Liver (tissue), 9 donors: ENCODE results near the gene CD163L1. TPM values are rescaled to one million over a fixed set of nuclear protein-coding genes. Genes with fewer than 3 reads are reported as not detected.

Source experiments
- DNase-seq: peaks from one replicate; pipeline ENCODE4 v3.0.0-alpha.2; 2017; ENCODE audit warnings: low spot score
- H3K27ac ChIP-seq, 2 donors: one replicate each; pipeline ENCODE4 v1.7.0; 2013; ENCODE audit warnings: inconsistent platforms in 2 of 2, low read length in 2 of 2, control low read depth in 1 of 2, low read depth in 1 of 2, mild to moderate bottlenecking in 1 of 2
- H3K27me3 ChIP-seq, 4 donors: one replicate each; pipeline versions ENCODE4 v1.6.1 to v1.7.0; 2013; ENCODE audit warnings: low read length in 3 of 4, inconsistent platforms in 1 of 4, mild to moderate bottlenecking in 1 of 4, moderate library complexity in 1 of 4; ENCODE audit not compliant: control insufficient read depth in 4 of 4, insufficient read depth in 4 of 4
- H3K36me3 ChIP-seq, 4 donors: one replicate each; pipeline versions ENCODE4 v1.6.1 to v1.7.0; 2013; ENCODE audit warnings: low read length in 3 of 4, mild to moderate bottlenecking in 3 of 4, low read depth in 1 of 4, moderate library complexity in 1 of 4; ENCODE audit not compliant: control insufficient read depth in 4 of 4, insufficient read depth in 3 of 4
- H3K4me1 ChIP-seq, 4 donors: one replicate each; pipeline versions ENCODE4 v1.6.1 to v1.7.0; 2013; ENCODE audit warnings: low read length in 3 of 4, mild to moderate bottlenecking in 3 of 4, moderate library complexity in 1 of 4; ENCODE audit not compliant: control insufficient read depth in 4 of 4, insufficient read depth in 4 of 4
- H3K4me3 ChIP-seq, 3 donors: one replicate each; pipeline versions ENCODE4 v1.6.1 to v1.7.0; 2013; ENCODE audit warnings: low read length in 3 of 3, control low read depth in 1 of 3, low read depth in 1 of 3, mild to moderate bottlenecking in 1 of 3
- H3K9ac ChIP-seq, 2 donors: one replicate each; pipeline ENCODE4 v1.7.0; 2013; ENCODE audit warnings: low read length in 2 of 2, mild to moderate bottlenecking in 2 of 2, moderate library complexity in 2 of 2, control low read depth in 1 of 2, low read depth in 1 of 2
- H3K9me3 ChIP-seq, 4 donors: one replicate each; pipeline versions ENCODE4 v1.6.1 to v1.7.0; 2013; ENCODE audit warnings: low read length in 3 of 4; ENCODE audit not compliant: control insufficient read depth in 4 of 4
- ATF3 ChIP-seq: IDR thresholded peaks from 2 replicates; pipeline ENCODE4 v1.6.1; 2016; ENCODE audit warnings: antibody characterized with exemption
- CTCF ChIP-seq: fragments of 150-350 bp; IDR thresholded peaks from 2 replicates; pipeline ENCODE4 v1.5.1; 2017; ENCODE audit warnings: improper control_type of control experiment, low read depth, low read length; ENCODE audit not compliant: missing input control
- EGR1 ChIP-seq, 2 donors: IDR thresholded peaks; 2 replicates each; pipeline ENCODE4 v1.6.1; 2016 to 2018; ENCODE audit warnings: antibody characterized with exemption in 2 of 2, low read depth in 2 of 2
- FOXA1 ChIP-seq: IDR thresholded peaks from 2 replicates; pipeline ENCODE4 v1.6.1; 2016; ENCODE audit warnings: antibody characterized with exemption
- FOXA2 ChIP-seq: IDR thresholded peaks from 2 replicates; pipeline ENCODE4 v1.6.1; 2016; ENCODE audit warnings: antibody characterized with exemption
- GABPA ChIP-seq, 2 donors: IDR thresholded peaks in 1 of 2; conservative IDR thresholded peaks in 1 of 2; 2 replicates each; pipeline ENCODE4 v1.6.1; 2016; ENCODE audit warnings: antibody characterized with exemption in 2 of 2, mild to moderate bottlenecking in 1 of 2, moderate library complexity in 1 of 2
- HNF4A ChIP-seq, 2 donors: conservative IDR thresholded peaks; 2 replicates each; pipeline ENCODE4 v1.6.1; 2016; ENCODE audit warnings: antibody characterized with exemption in 2 of 2, mild to moderate bottlenecking in 2 of 2
- JUND ChIP-seq, 2 donors: IDR thresholded peaks; 2 replicates each; pipeline ENCODE4 v1.6.1; 2016; ENCODE audit warnings: antibody characterized with exemption in 2 of 2
- MAX ChIP-seq: IDR thresholded peaks from 2 replicates; pipeline ENCODE4 v1.6.1; 2016; ENCODE audit warnings: antibody characterized with exemption
- REST ChIP-seq: IDR thresholded peaks from 2 replicates; pipeline ENCODE4 v1.6.1; 2016; ENCODE audit warnings: antibody characterized with exemption, mild to moderate bottlenecking
- RXRA ChIP-seq, 2 donors: IDR thresholded peaks; 2 replicates each; pipeline ENCODE4 v1.6.1; 2017 to 2018; ENCODE audit warnings: antibody characterized with exemption in 2 of 2, mild to moderate bottlenecking in 1 of 2
- SP1 ChIP-seq: IDR thresholded peaks from 2 replicates; pipeline ENCODE4 v1.6.1; 2018; ENCODE audit warnings: antibody characterized with exemption, mild to moderate bottlenecking
- TAF1 ChIP-seq: conservative IDR thresholded peaks from 2 replicates; pipeline ENCODE4 v1.6.1; 2016; ENCODE audit warnings: antibody characterized with exemption, mild to moderate bottlenecking
- YY1 ChIP-seq: IDR thresholded peaks from 2 replicates; pipeline ENCODE4 v1.6.1; 2016; ENCODE audit warnings: antibody characterized with exemption, mild to moderate bottlenecking
- ZBTB33 ChIP-seq: IDR thresholded peaks from 2 replicates; pipeline ENCODE4 v1.6.1; 2016; ENCODE audit warnings: antibody characterized with exemption
- WGBS: extraction: QIAGEN DNeasy Blood & Tissue Kit; methylation state at CpG from one replicate; pipeline ENCODE4 v1.1.7; 2013; 5-methylcytosine and 5-hydroxymethylcytosine counted together
- polyA plus RNA-seq, 2 donors: library from polyadenylated mRNA; stranded (reverse) in 1 of 2; unstranded in 1 of 2; fragments of 200-250 nt in 1 of 2; fragments of >200 nt in 1 of 2; fragmentation: Nextera tagmentation in 1 of 2; extraction: Ambion mirVana in 1 of 2; gene quantifications; one replicate each; pipeline versions ENCODE4 v1.2.1 to v1.2.3, GENCODE V29; 2013 to 2015
- total RNA-seq, 2 donors: library from RNA; depleted of rRNA; stranded (reverse); fragments of >200 nt; gene quantifications; one replicate each; pipeline ENCODE4 v1.2.3, GENCODE V29; 2014
- donor health status: healthy.
- donor health status: healthy.
- donor health status: healthy.
- donor health status: healthy.
- donor health status: healthy.

Gene CD163L1
- total and polyA plus RNA-seq, 4 donors = 0.31 to 8.4 (median 1.1) TPM

GRCh38 chr12:7324176-7324575, 119.8 kb downstream of the CD163L1 start:
- DNase-seq = no peak
- 81% methylated on average over 5 of the region's 5 CpGs for WGBS
- H3K4me3 ChIP-seq = no peak overlapping the region
- H3K27me3 ChIP-seq = peaks cover 0 to 3% (median 0%) of the 10 kb centered on the region in 4 donors
- H3K4me1 ChIP-seq = no peaks in the 10 kb centered on the region
- H3K27ac ChIP-seq = no peak overlapping the region
- TF ChIP-seq TAF1 (no peak), HNF4A (conservative IDR thresholded peaks at IDR 0.05) (no peak), FOXA2 (no peak), FOXA1 (no peak), ZBTB33 (no peak), ATF3 (no peak)
- H3K9ac ChIP-seq = no peak overlapping the region
- no peaks in the 10 kb centered on the region for H3K9me3 ChIP-seq
- no peaks in the 10 kb centered on the region for H3K36me3 ChIP-seq

- Histone ChIP-seq H3K9me3 (no peaks in the 10 kb centered on the region), H3K36me3 (no peaks in the 10 kb centered on the region), H3K9ac (no peak overlapping the region), H3K27me3 (peaks cover 0 to 3% (median 0%) of the 10 kb centered on the region in 4 donors), H3K4me1 (no peaks in the 10 kb centered on the region), H3K27ac (no peak overlapping the region), H3K4me3 (no peak overlapping the region)
- no peak for DNase-seq
- TF ChIP-seq TAF1 = no peak
- no peak for TF ChIP-seq REST
- no peak for TF ChIP-seq RXRA (IDR thresholded peaks at IDR 0.05)
- TF ChIP-seq JUND (IDR thresholded peaks at IDR 0.05) = no peak
- no peak for TF ChIP-seq HNF4A (conservative IDR thresholded peaks at IDR 0.05)
- TF ChIP-seq EGR1 (IDR thresholded peaks at IDR 0.05; ENCODE audit: low read depth in 2 of 2) = no peak
- TF ChIP-seq SP1 = no peak
- no peak for TF ChIP-seq YY1
- no peak for TF ChIP-seq ATF3
- 83% methylated on average over 5 of the region's 5 CpGs for WGBS
These were observed 121.4 kb downstream of the CD163L1 start for GRCh38 chr12:7322599-7322998.

- DNase-seq = no peak
- no peaks in the 10 kb centered on the region for H3K4me1 ChIP-seq
- WGBS = 55% methylated on average over 2 of the region's 2 CpGs
- no peak overlapping the region for H3K4me3 ChIP-seq
- no peaks in the 10 kb centered on the region for H3K9me3 ChIP-seq
- no peak overlapping the region for H3K27ac ChIP-seq
- H3K36me3 ChIP-seq = no peaks in the 10 kb centered on the region
- no peaks in the 10 kb centered on the region for H3K27me3 ChIP-seq
- H3K9ac ChIP-seq = no peak overlapping the region
- TF ChIP-seq GABPA (IDR thresholded peaks at IDR 0.05 in 1 of 2, conservative IDR thresholded peaks at IDR 0.05 in 1 of 2) = no peak
- TF ChIP-seq TAF1 = no peak
- no peak for TF ChIP-seq MAX
- no peak for TF ChIP-seq FOXA1
- TF ChIP-seq CTCF = no peak
- TF ChIP-seq REST = no peak
- TF ChIP-seq ATF3 = no peak
- TF ChIP-seq EGR1 (IDR thresholded peaks at IDR 0.05; ENCODE audit: low read depth in 2 of 2) = no peak
These were observed 122.3 kb downstream of the CD163L1 start for GRCh38 chr12:7321624-7322023.
